GM12801 (cell line): ENCODE results near the gene MORC1.

Source experiments
- TF ChIP-seq, protein P1 (sequence below): IDR thresholded peaks from one replicate; pipeline ENCODE4 v1.5.1; 2011; ENCODE audit warnings: control low read depth; ENCODE audit not compliant: insufficient read length; ENCODE audit errors: extremely low read depth

The MORC1 gene

DNA sequence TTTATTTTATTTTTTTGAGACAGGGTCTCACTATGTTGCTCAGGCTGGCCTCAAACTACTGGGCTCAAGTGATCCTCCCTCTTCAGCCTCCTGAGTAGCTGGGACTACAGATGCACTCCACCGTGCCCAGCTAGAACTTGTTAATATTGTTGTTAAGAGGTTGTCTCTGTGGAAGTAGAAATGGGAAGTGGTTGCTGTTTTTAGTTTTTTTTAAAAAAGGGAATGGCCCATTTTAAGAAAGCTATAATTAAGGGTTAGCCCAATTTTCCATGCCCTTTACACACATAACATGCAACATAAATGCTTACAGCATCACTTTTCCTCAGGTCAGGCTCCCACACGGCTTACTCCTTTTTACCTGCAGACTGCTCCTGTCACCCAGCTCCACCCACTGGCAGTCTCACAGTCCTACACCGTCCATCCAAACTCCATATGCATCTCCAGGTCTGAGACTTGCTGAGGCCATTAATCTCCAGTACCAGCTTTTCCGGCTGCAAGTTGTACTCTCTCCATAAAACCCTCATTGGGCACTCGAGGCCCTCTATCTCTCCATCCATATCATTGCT lies 19.8 kb downstream of the MORC1 start:
- TF ChIP-seq, protein P1, sequence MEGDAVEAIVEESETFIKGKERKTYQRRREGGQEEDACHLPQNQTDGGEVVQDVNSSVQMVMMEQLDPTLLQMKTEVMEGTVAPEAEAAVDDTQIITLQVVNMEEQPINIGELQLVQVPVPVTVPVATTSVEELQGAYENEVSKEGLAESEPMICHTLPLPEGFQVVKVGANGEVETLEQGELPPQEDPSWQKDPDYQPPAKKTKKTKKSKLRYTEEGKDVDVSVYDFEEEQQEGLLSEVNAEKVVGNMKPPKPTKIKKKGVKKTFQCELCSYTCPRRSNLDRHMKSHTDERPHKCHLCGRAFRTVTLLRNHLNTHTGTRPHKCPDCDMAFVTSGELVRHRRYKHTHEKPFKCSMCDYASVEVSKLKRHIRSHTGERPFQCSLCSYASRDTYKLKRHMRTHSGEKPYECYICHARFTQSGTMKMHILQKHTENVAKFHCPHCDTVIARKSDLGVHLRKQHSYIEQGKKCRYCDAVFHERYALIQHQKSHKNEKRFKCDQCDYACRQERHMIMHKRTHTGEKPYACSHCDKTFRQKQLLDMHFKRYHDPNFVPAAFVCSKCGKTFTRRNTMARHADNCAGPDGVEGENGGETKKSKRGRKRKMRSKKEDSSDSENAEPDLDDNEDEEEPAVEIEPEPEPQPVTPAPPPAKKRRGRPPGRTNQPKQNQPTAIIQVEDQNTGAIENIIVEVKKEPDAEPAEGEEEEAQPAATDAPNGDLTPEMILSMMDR, result no peak

DNA sequence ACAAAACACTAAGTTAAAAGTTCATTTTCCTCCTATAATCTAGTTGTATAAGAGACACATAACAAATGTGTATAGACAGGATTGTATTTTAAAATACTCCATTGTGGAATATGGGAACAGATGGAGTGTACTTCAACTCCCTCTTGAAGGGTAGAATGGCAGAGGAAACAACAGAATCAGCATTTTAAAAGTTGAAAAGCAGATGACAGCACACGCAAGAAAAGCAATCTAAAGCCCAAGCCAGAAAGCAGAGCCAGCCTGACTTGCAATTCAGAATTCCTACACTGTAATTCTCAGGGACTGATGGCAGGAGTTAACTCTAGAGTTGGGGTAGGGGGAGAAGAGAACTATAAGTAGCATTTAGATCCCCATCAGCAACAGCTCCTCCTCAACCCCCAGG lies 22.8 kb downstream of the MORC1 start:
- TF ChIP-seq, protein P1, result no peak

DNA sequence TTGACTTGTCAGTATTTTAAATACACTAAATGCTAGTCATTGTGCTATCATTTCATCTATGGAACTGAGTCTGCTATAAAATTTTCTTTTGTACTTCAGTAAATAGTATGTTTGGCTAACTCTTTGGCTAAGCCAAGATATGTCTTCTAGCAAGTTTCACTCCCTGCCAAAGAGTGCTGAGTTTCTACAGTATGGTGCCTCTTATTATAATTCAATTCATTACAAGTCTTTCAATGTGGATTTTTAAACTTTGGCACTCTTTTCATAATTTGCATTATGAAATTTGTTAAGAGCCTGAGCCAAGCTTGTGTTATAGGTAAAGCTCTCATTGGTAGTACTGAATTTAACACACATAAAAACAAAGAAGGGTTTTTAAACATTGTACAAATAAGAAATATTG lies 24.4 kb downstream of the MORC1 start:
- TF ChIP-seq, protein P1, result no peak

DNA sequence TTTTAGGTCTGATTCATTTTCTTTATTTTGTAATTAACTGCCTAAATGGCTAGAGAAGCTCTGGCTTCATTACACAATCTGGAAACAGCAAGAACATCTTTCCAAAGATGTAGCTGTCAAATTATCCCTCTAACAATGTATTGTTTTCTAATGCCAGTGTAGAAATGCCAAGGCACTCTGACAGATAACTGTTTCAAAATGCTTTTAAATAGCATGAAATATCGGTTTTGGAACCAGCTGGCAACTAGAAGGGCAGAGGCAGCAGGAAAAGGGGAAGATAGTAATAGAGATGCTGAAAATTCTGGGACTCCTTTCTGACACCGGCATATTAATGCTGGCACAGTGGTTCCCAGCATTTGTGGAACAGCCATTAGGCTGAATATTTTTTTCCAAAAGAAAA lies 26.1 kb downstream of the MORC1 start:
- TF ChIP-seq, protein P1, result no peak

DNA sequence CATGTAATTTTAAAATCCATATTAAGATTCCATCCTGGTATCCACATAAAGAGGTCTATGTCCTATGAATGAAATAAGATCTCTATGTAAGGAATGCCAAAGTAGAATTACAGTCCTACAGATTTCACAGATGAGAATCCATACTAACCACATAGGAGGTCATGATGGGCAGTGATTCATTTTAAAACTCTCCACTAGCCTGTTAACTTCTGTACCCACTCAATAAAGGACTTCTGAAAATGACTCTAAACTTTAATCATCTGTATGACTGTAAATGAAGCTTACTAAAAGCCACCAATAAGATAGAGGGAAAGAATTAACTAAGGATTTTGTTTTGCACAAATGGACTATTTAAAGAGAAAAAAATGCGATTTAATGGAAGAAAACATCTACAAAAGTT lies 28.7 kb downstream of the MORC1 start:
- TF ChIP-seq, protein P1, result no peak

DNA sequence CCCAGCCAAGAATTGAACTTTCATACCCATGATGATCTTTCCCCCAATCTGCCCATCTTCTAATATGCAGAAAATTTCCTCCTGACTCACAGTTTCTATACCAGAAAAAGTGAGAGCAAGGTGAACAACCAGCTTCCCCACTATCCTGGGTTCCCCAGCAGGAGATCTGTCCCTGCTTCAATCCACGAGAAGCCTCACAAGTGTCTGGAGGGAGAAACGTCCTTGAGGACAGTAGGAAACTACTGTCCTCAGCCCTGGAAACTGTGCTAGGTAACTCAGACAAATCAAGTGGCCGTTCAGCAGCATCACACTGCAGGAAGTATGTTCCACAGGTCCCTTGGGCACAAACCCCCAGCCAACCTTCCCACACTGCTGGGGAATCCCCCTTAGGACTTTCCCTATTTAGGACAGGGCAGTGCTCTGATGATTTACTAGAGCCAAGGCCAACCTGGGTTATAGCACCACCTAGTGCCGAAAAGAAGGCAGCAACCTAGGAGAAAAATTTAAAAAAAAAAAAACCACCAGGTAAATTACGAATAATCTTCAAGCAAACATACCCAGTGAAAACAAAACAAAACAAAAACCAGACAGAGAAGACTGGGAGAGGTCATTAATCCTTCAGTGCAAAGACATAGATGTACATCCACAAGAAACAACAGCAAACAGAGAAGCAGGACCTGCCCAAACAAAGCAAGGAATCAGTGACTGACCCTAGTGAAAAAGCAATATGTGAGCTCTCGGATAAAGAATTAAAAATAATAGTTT lies 36.0 kb downstream of the MORC1 start:
- TF ChIP-seq, protein P1, result no peak

DNA sequence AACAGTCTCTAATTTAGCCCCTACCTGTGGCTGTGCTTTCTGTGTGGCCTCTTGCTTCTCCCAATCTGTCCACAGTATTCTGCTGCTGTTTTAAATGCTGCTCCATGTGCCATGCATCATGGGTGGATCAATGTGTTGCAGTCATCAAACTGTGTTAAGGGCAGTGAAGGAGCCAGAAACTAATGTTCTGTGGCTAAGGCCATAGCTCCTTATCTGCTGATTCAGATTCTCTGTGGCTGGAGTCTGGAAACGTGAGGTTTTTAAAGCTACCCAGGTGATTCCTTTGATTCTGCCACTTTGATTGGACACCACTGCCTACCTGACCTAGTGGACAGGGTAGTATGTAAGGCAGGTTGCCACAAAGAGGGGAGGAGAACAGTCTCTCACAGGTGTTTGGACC lies 44.8 kb downstream of the MORC1 start:
- TF ChIP-seq, protein P1, result no peak
